ENCODE measurements around the gene SORCS2. TPM values are rescaled to one million over a fixed set of nuclear protein-coding genes. Genes with fewer than 3 reads are reported as not detected.

Gene SORCS2
- total RNA-seq, 2 experiments from 2014 or later: not detected

- DNase-seq: no peak
- H3K27me3 Mint-ChIP-seq: peaks cover 4% of the 10 kb centered on the region
- no peak overlapping the region for H3K4me3 Mint-ChIP-seq
- H3K36me3 Mint-ChIP-seq: no peaks in the 10 kb centered on the region
- no peaks in the 10 kb centered on the region for H3K9me3 Mint-ChIP-seq
- H3K27ac Mint-ChIP-seq: no peak overlapping the region
- no peaks in the 10 kb centered on the region for H3K4me1 Mint-ChIP-seq
These were observed 506.7 kb downstream of the SORCS2 start for GRCh38 chr4:7699031-7699430.

DNA sequence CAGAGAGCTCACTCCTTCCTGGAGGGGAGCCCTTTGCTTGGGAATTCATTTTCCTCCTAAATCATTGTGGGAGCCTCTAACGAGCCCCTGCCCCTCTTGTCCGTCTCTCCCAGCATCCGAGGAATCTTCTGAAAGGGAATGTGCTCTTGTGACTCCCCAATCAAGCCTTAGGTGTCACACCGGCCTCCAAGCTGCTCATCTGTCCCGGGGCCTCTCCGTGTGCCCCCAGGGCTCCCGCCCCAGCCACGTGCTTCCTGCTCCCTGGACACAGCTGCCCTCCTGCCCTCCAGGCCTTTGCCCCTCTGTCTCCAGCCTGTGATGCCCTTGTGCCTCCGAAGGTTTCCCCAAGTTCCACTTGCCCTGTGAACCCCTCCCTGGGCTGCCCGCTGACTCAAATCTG lies 507.5 kb downstream of the SORCS2 start:
- DNase-seq: no peak
- no peaks in the 10 kb centered on the region for H3K36me3 Mint-ChIP-seq

GRCh38 chr4:7700665-7701064 lies 508.3 kb downstream of the SORCS2 start:
- no peaks in the 10 kb centered on the region for H3K36me3 Mint-ChIP-seq
- no peak for DNase-seq
- H3K4me1 Mint-ChIP-seq: no peaks in the 10 kb centered on the region
- peaks cover 4% of the 10 kb centered on the region for H3K27me3 Mint-ChIP-seq
- no peaks in the 10 kb centered on the region for H3K9me3 Mint-ChIP-seq
- no peak overlapping the region for H3K4me3 Mint-ChIP-seq
- no peak overlapping the region for H3K27ac Mint-ChIP-seq

More for the DNA sequence above, 507.5 kb downstream of the SORCS2 start:
- H3K27ac Mint-ChIP-seq: no peak overlapping the region
- no peak overlapping the region for H3K4me3 Mint-ChIP-seq
- H3K27me3 Mint-ChIP-seq: peaks cover 4% of the 10 kb centered on the region
- H3K9me3 Mint-ChIP-seq: no peaks in the 10 kb centered on the region
- no peaks in the 10 kb centered on the region for H3K4me1 Mint-ChIP-seq

GRCh38 chr4:7701866-7702649 lies 509.7 kb downstream of the SORCS2 start:
- H3K36me3 Mint-ChIP-seq: no peaks in the 10 kb centered on the region
- H3K4me1 Mint-ChIP-seq: no peaks in the 10 kb centered on the region
- no peak overlapping the region for H3K27ac Mint-ChIP-seq
- peaks cover 4% of the 10 kb centered on the region for H3K27me3 Mint-ChIP-seq
- H3K9me3 Mint-ChIP-seq: no peaks in the 10 kb centered on the region
- no peak overlapping the region for H3K4me3 Mint-ChIP-seq
- DNase-seq: no peak

GRCh38 chr4:7703688-7704087 lies 511.4 kb downstream of the SORCS2 start:
- Mint-ChIP-seq H3K36me3 (no peaks in the 10 kb centered on the region), H3K27ac (no peak overlapping the region)

GRCh38 chr4:7704091-7704490 lies 511.8 kb downstream of the SORCS2 start:
- no peaks in the 10 kb centered on the region for H3K4me1 Mint-ChIP-seq
- peaks cover 4% of the 10 kb centered on the region for H3K27me3 Mint-ChIP-seq
- H3K9me3 Mint-ChIP-seq: no peaks in the 10 kb centered on the region
- H3K4me3 Mint-ChIP-seq: no peak overlapping the region
- H3K27ac Mint-ChIP-seq: no peak overlapping the region
- DNase-seq: no peak
- no peaks in the 10 kb centered on the region for H3K36me3 Mint-ChIP-seq

More at GRCh38 chr4:7703688-7704087, 511.4 kb downstream of the SORCS2 start:
- peaks cover 4% of the 10 kb centered on the region for H3K27me3 Mint-ChIP-seq
- H3K4me3 Mint-ChIP-seq: no peak overlapping the region
- H3K4me1 Mint-ChIP-seq: no peaks in the 10 kb centered on the region
- no peaks in the 10 kb centered on the region for H3K9me3 Mint-ChIP-seq
- no peak for DNase-seq

- H3K27ac Mint-ChIP-seq: no peak overlapping the region
- no peaks in the 10 kb centered on the region for H3K4me1 Mint-ChIP-seq
- no peak for DNase-seq
- no peak overlapping the region for H3K4me3 Mint-ChIP-seq
- no peaks in the 10 kb centered on the region for H3K36me3 Mint-ChIP-seq
- H3K9me3 Mint-ChIP-seq: no peaks in the 10 kb centered on the region
- H3K27me3 Mint-ChIP-seq: peaks cover 4% of the 10 kb centered on the region
These were observed 512.3 kb downstream of the SORCS2 start for GRCh38 chr4:7704625-7705024.

DNA sequence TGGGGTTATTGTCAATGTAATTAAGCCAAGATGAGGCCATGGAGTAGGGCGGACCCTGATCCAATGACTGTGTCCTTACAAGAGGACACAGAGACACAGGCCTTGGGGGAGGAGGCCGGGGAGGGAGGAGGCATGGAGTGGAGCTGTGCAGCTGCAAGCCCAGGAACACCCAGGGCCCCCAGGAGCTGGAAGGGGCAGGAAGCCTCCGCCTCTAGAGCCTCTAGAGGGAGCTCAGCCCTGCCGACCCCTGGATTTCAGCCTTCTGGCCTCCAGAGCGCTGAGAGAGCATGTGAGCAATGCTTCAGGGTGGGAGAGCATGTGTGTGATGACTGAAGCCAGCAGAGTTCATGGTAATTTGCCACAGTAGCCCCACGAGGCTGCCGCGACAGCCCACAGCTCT lies 512.7 kb downstream of the SORCS2 start:
- Mint-ChIP-seq H3K4me1 (no peaks in the 10 kb centered on the region), H3K27me3 (peaks cover 4% of the 10 kb centered on the region), H3K4me3 (no peak overlapping the region), H3K27ac (no peak overlapping the region), H3K9me3 (no peaks in the 10 kb centered on the region), H3K36me3 (no peaks in the 10 kb centered on the region)
- no peak for DNase-seq

DNA sequence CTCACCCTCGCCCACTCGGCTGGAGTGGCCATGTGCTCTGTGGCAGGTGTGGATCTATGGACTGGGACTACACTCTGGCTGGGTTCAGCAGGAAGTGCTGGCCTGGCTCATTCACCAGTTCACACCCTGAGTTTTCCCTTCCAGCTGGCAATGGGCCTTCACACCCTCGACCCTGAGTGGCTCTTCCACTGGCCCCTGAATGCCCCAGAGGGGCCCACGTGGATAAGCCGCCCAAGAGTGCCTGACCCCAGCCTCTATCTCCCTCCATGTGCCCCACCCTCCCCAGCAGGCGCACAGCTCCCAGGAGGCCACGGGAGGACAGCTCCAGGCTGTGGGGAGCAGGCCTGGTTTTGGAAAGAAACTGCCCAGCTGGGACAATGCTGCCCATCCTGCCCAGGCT lies 513.3 kb downstream of the SORCS2 start:
- H3K9me3 Mint-ChIP-seq: no peaks in the 10 kb centered on the region
- DNase-seq: no peak
- H3K4me1 Mint-ChIP-seq: no peaks in the 10 kb centered on the region
- no peak overlapping the region for H3K27ac Mint-ChIP-seq
- no peak overlapping the region for H3K4me3 Mint-ChIP-seq
- H3K36me3 Mint-ChIP-seq: no peaks in the 10 kb centered on the region
- H3K27me3 Mint-ChIP-seq: peaks cover 4% of the 10 kb centered on the region

DNA sequence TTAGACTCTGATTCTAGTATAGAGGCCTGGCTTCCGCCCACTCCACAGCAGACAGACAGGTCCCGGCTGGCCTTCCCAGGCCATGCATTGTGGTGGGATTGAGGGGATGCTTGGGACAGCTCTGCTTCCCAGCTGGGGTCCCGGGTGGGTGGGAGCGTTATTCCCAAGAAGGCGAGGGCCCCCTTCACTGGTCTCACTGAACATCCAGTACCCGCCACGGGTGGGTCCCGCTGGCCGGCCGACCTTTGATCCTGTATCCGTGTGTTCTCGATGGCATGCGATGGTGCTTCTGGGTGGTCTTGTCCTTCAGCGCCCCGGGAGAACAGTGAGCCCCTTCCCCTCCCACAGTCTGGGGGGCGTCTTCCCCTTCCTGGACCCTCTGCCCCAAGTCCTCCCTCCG lies 515.9 kb downstream of the SORCS2 start:
- H3K4me1 Mint-ChIP-seq: no peaks in the 10 kb centered on the region
- H3K36me3 Mint-ChIP-seq: no peaks in the 10 kb centered on the region
- DNase-seq: no peak
- no peaks in the 10 kb centered on the region for H3K9me3 Mint-ChIP-seq
- no peaks in the 10 kb centered on the region for H3K27me3 Mint-ChIP-seq
- no peak overlapping the region for H3K27ac Mint-ChIP-seq
- H3K4me3 Mint-ChIP-seq: no peak overlapping the region

- Mint-ChIP-seq H3K27me3 (no peaks in the 10 kb centered on the region), H3K36me3 (no peaks in the 10 kb centered on the region), H3K4me3 (no peak overlapping the region), H3K9me3 (no peaks in the 10 kb centered on the region), H3K4me1 (no peaks in the 10 kb centered on the region), H3K27ac (no peak overlapping the region)
- no peak for DNase-seq
These were observed 516.6 kb downstream of the SORCS2 start for GRCh38 chr4:7708981-7709380.

- no peak for DNase-seq
- no peaks in the 10 kb centered on the region for H3K9me3 Mint-ChIP-seq
- no peak overlapping the region for H3K4me3 Mint-ChIP-seq
- no peaks in the 10 kb centered on the region for H3K27me3 Mint-ChIP-seq
- no peaks in the 10 kb centered on the region for H3K4me1 Mint-ChIP-seq
- H3K36me3 Mint-ChIP-seq: no peaks in the 10 kb centered on the region
- H3K27ac Mint-ChIP-seq: no peak overlapping the region
These were observed 517.1 kb downstream of the SORCS2 start for GRCh38 chr4:7709431-7709830.

- Mint-ChIP-seq H3K27ac (no peak overlapping the region), H3K4me3 (no peak overlapping the region), H3K36me3 (no peaks in the 10 kb centered on the region), H3K4me1 (no peaks in the 10 kb centered on the region), H3K27me3 (no peaks in the 10 kb centered on the region), H3K9me3 (no peaks in the 10 kb centered on the region)
- no peak for DNase-seq
These were observed 517.8 kb downstream of the SORCS2 start for GRCh38 chr4:7710126-7710525.

GRCh38 chr4:7710576-7711306 lies 518.4 kb downstream of the SORCS2 start:
- H3K9me3 Mint-ChIP-seq: no peaks in the 10 kb centered on the region
- H3K4me1 Mint-ChIP-seq: no peaks in the 10 kb centered on the region
- no peak overlapping the region for H3K4me3 Mint-ChIP-seq
- no peaks in the 10 kb centered on the region for H3K27me3 Mint-ChIP-seq
- H3K36me3 Mint-ChIP-seq: no peaks in the 10 kb centered on the region
- H3K27ac Mint-ChIP-seq: no peak overlapping the region
- no peak for DNase-seq

GRCh38 chr4:7711307-7711963 lies 519.1 kb downstream of the SORCS2 start:
- Mint-ChIP-seq H3K4me1 (no peaks in the 10 kb centered on the region), H3K36me3 (no peaks in the 10 kb centered on the region), H3K9me3 (no peaks in the 10 kb centered on the region), H3K27me3 (no peaks in the 10 kb centered on the region), H3K27ac (no peak overlapping the region), H3K4me3 (no peak overlapping the region)
- no peak for DNase-seq

Data from activated naive CD8-positive, alpha-beta T cell treated with anti-CD3 and anti-CD28 coated beads for 36 hours (primary cell).